Tibial nerve (tissue), 4 donors: ENCODE results near the gene TPRX2. TPM values are rescaled to one million over a fixed set of nuclear protein-coding genes. Genes with fewer than 3 reads are reported as not detected.
"Not testable (repeated sequence)": the region's sequence is repeated elsewhere in the genome, so short reads cannot be mapped to it uniquely, and the experiment has no call there.

Source experiments
- DNase-seq, 2 donors: peaks; one replicate each; pipeline ENCODE4 v3.0.0-alpha.2; 2019; ENCODE audit warnings: low spot score in 2 of 2
- H3K27ac ChIP-seq, 4 donors: fragments of 200-600 bp; sonication (generic) in 3 of 4; one replicate each; pipeline ENCODE4 v1.5.1; 2017 to 2019; ENCODE audit warnings: mild to moderate bottlenecking in 1 of 4
- H3K27me3 ChIP-seq, 2 donors: fragments of 200-600 bp; sonication (generic) in 1 of 2; one replicate each; pipeline versions ENCODE4 v1.5.1 to v1.6.0; 2017 to 2019
- H3K36me3 ChIP-seq, 3 donors: fragments of 200-600 bp; sonication (generic); one replicate each; pipeline ENCODE4 v1.5.1; 2018 to 2019
- H3K4me1 ChIP-seq, 4 donors: fragments of 200-600 bp; sonication (generic) in 3 of 4; one replicate each; pipeline ENCODE4 v1.5.1; 2017 to 2019
- H3K4me3 ChIP-seq, 4 donors: fragments of 200-600 bp; sonication (generic) in 3 of 4; one replicate each; pipeline ENCODE4 v1.5.1; 2017 to 2019; ENCODE audit warnings: mild to moderate bottlenecking in 1 of 4, moderate library complexity in 1 of 4
- H3K9me3 ChIP-seq, 4 donors: fragments of 200-600 bp; sonication (generic) in 3 of 4; one replicate each; pipeline ENCODE4 v1.5.1; 2017 to 2019
- CTCF ChIP-seq, 5 experiments: fragments of 200-600 bp in 3 of 5; fragments of 450-650 bp in 2 of 5; sonication (generic) in 3 of 5; IDR thresholded peaks; one replicate each; pipeline ENCODE4 v1.5.1; 2016 to 2019; ENCODE audit warnings: antibody characterized with exemption in 5 of 5, mild to moderate bottlenecking in 3 of 5, moderate library complexity in 2 of 5
- EP300 ChIP-seq, 2 donors: sonication (generic); formaldehyde crosslinking; IDR thresholded peaks; one replicate each; pipeline ENCODE4 v1.6.1; 2017; ENCODE audit warnings: antibody characterized with exemption in 2 of 2, mild to moderate bottlenecking in 1 of 2
- POLR2A ChIP-seq, 2 donors: fragments of 450-650 bp; IDR thresholded peaks; one replicate each; pipeline ENCODE4 v1.6.1; 2017; ENCODE audit warnings: antibody characterized with exemption in 2 of 2, mild to moderate bottlenecking in 2 of 2, moderate library complexity in 2 of 2
- WGBS, 2 donors: methylation state at CpG; one replicate each; pipeline ENCODE4 v1.1.5; 2018; 5-methylcytosine and 5-hydroxymethylcytosine counted together
- total RNA-seq, 4 donors: library from RNA; depleted of rRNA; stranded (reverse); fragments of >200 nt; gene quantifications; one replicate each; pipeline ENCODE4 v1.1.0, GENCODE V29; 2016

TPRX2 gene
- total RNA-seq, 4 donors from 2014 or later, result not detected

GRCh38 chr19:47848823-47849473 lies 10.1 kb upstream of the TPRX2 start:
- whole genome bisulfite sequencing, 2 donors, result 3% methylated on average over 22 of the region's 22 CpGs
- no peak for TF ChIP-seq POLR2A (IDR thresholded peaks at IDR 0.05)
- TF ChIP-seq EP300 (IDR thresholded peaks at IDR 0.05), result no peak
- peak in 1 of 5 experiments; percentile 10 for TF ChIP-seq CTCF (IDR thresholded peaks at IDR 0.05)
- Histone ChIP-seq H3K9me3 (no peaks in the 10 kb centered on the region), H3K36me3 (no peaks in the 10 kb centered on the region), H3K4me1 (no peaks in the 10 kb centered on the region), H3K4me3 (no peak overlapping the region), H3K27ac (no peak overlapping the region), H3K27me3 (peaks cover 0 to 56% of the 10 kb centered on the region in 2 donors)
- no peak for DNase-seq

- Histone ChIP-seq H3K9me3 (no peaks in the 10 kb centered on the region), H3K4me3 (no peak overlapping the region), H3K27me3 (peaks cover 0 to 49% of the 10 kb centered on the region in 2 donors), H3K36me3 (no peaks in the 10 kb centered on the region), H3K27ac (no peak overlapping the region), H3K4me1 (no peaks in the 10 kb centered on the region)
- 69 to 74% methylated on average over 5 of the region's 5 CpGs for WGBS, 2 donors
- TF ChIP-seq EP300 (IDR thresholded peaks at IDR 0.05), result no peak
- TF ChIP-seq CTCF (IDR thresholded peaks at IDR 0.05), result no peak
- no peak for TF ChIP-seq POLR2A (IDR thresholded peaks at IDR 0.05)
- DNase-seq, result no peak
Observed at GRCh38 chr19:47853003-47853402, 6.0 kb upstream of the TPRX2 start.

- no peak for DNase-seq
- Histone ChIP-seq H3K4me1 (no peaks in the 10 kb centered on the region), H3K27me3 (peaks cover 0 to 35% of the 10 kb centered on the region in 2 donors), H3K36me3 (no peaks in the 10 kb centered on the region), H3K9me3 (no peaks in the 10 kb centered on the region), H3K4me3 (no peak overlapping the region), H3K27ac (no peak overlapping the region)
- TF ChIP-seq EP300 (IDR thresholded peaks at IDR 0.05) (no peak), CTCF (IDR thresholded peaks at IDR 0.05) (no peak), POLR2A (IDR thresholded peaks at IDR 0.05) (no peak)
- 51 to 54% methylated on average over 4 of the region's 4 CpGs for WGBS, 2 donors
Observed at GRCh38 chr19:47854459-47854858, 4.6 kb upstream of the TPRX2 start.

- not testable (repeated sequence) for H3K9me3 ChIP-seq, DNase-seq, H3K4me1 ChIP-seq, H3K27me3 ChIP-seq, H3K36me3 ChIP-seq, H3K4me3 ChIP-seq, H3K27ac ChIP-seq
- 79 to 91% methylated on average over 9 of the region's 9 CpGs for WGBS, 2 donors
Observed at GRCh38 chr19:47858231-47858630, 804 bp upstream of the TPRX2 start.

GRCh38 chr19:47859838-47860237 lies 803 bp downstream of the TPRX2 start:
- H3K27me3 ChIP-seq, H3K36me3 ChIP-seq, H3K4me3 ChIP-seq, DNase-seq, H3K4me1 ChIP-seq, H3K9me3 ChIP-seq, H3K27ac ChIP-seq: not testable (repeated sequence)
- no CpG with 5 or more reads among the region's 17 CpGs for WGBS, 2 donors

- DNase-seq, result no peak
- TF ChIP-seq CTCF (IDR thresholded peaks at IDR 0.05), result no peak
- no peak overlapping the region for H3K4me3 ChIP-seq
- peaks cover 0 to 6% (median 0%) of the 10 kb centered on the region in 4 donors for H3K4me1 ChIP-seq
- no peaks in the 10 kb centered on the region for H3K36me3 ChIP-seq
- H3K9me3 ChIP-seq, result peaks cover 0 to 2% (median 0%) of the 10 kb centered on the region in 4 donors
- WGBS, 2 donors, result 31 to 60% methylated on average over 20 to 27 of the region's 34 CpGs
- H3K27me3 ChIP-seq, result no peaks in the 10 kb centered on the region
- no peak overlapping the region for H3K27ac ChIP-seq
Observed at GRCh38 chr19:47860602-47861297, 1.7 kb downstream of the TPRX2 start.
